IMR-90 (cell line): ENCODE measurements around the gene DYNLT2B. TPM values are rescaled to one million over a fixed set of nuclear protein-coding genes. Genes with fewer than 3 reads are reported as not detected.

ENCODE experiments used
- ATAC-seq: fragments of 200-7000 bp; cut with Tn5 transposase; 2 replicates; pipeline ENCODE4 v1.9.1; 2020; ENCODE audit warnings: low read depth, mild to moderate bottlenecking, moderate library complexity
- BruUV-seq: library from RNA; stranded (reverse); fragments of 400-500 nt; replicated peaks from 2 replicates; lab custom pipeline; 2021; lab: Mats Ljungman, UMichigan
- CTCF ChIA-PET: fragments of 300-600 bp; formaldehyde crosslinking; extraction: SDS; loops from one replicate; lab custom pipeline; 2021; ENCODE audit warnings: antibody characterized with exemption; lab: Yijun Ruan, JAX
- POLR2A ChIA-PET: fragments of 300-600 bp; sonication (Branson Sonifier 250); formaldehyde crosslinking; loops from one replicate; lab custom pipeline; 2022; ENCODE audit warnings: antibody characterized with exemption; ENCODE audit not compliant: unreplicated experiment; lab: Charles Lee
- DNase-seq: peaks from one replicate; pipeline ENCODE4 v3.0.0; 2013
- H2AFZ ChIP-seq: replicated peaks from 2 replicates; pipeline ENCODE3; 2013; ENCODE audit warnings: low read length, mild to moderate bottlenecking; ENCODE audit not compliant: poor library complexity
- H2AK5ac ChIP-seq: 2 replicates; pipeline ENCODE4 v1.6.1; 2013; ENCODE audit warnings: low read depth, low read length, inconsistent platforms
- H2AK9ac ChIP-seq: replicated peaks from 2 replicates; pipeline ENCODE3; 2013; ENCODE audit warnings: mild to moderate bottlenecking, low read depth, low read length, moderate library complexity; ENCODE audit not compliant: poor library complexity
- H2BK120ac ChIP-seq: 2 replicates; pipeline ENCODE4 v1.6.1; 2013; ENCODE audit warnings: low read depth, low read length, inconsistent platforms
- H2BK15ac ChIP-seq: 3 replicates; pipeline ENCODE4 v1.6.1; 2013; ENCODE audit warnings: low read depth, low read length, inconsistent platforms
- H2BK20ac ChIP-seq: 2 replicates; pipeline ENCODE4 v1.6.1; 2013; ENCODE audit warnings: low read depth, mild to moderate bottlenecking, inconsistent platforms, low read length, moderate library complexity
- H2BK5ac ChIP-seq: 2 replicates; pipeline ENCODE4 v1.6.1; 2013; ENCODE audit warnings: mild to moderate bottlenecking, low read depth, low read length, inconsistent platforms; ENCODE audit not compliant: poor library complexity, severe bottlenecking
- H3K14ac ChIP-seq: replicated peaks from 2 replicates; pipeline ENCODE4 v1.6.1; 2013; ENCODE audit warnings: low read depth, low read length, inconsistent platforms
- H3K18ac ChIP-seq: 2 replicates; pipeline ENCODE4 v1.6.1; 2013; ENCODE audit warnings: low read depth, low read length, control low read depth
- H3K23ac ChIP-seq: 2 replicates; pipeline ENCODE4 v1.6.1; 2013; ENCODE audit warnings: low read depth, low read length, inconsistent platforms
- H3K27ac ChIP-seq: 2 replicates; pipeline ENCODE4 v1.5.1; 2013; ENCODE audit warnings: mild to moderate bottlenecking, control low read depth, low read length; ENCODE audit not compliant: insufficient read depth
- H3K27me3 ChIP-seq: 2 replicates; pipeline ENCODE4 v1.6.1; 2013; ENCODE audit warnings: low read length; ENCODE audit not compliant: control insufficient read depth, insufficient read depth
- H3K36me3 ChIP-seq: 2 replicates; pipeline ENCODE4 v1.6.1; 2013; ENCODE audit warnings: low read length, mixed read lengths; ENCODE audit not compliant: control insufficient read depth, insufficient read depth
- H3K4ac ChIP-seq: 2 replicates; pipeline ENCODE4 v1.6.1; 2013; ENCODE audit warnings: low read depth, low read length, inconsistent platforms
- H3K4me1 ChIP-seq: 2 replicates; pipeline ENCODE4 v1.6.1; 2013; ENCODE audit warnings: low read length, mixed read lengths; ENCODE audit not compliant: control insufficient read depth, insufficient read depth
- H3K4me2 ChIP-seq: 2 replicates; pipeline ENCODE4 v1.6.1; 2013; ENCODE audit warnings: low read depth, mild to moderate bottlenecking, control low read depth, low read length, moderate library complexity
- H3K4me3 ChIP-seq: 2 replicates; pipeline ENCODE4 v1.5.1; 2013; ENCODE audit warnings: low read depth, mild to moderate bottlenecking, control low read depth, low read length, moderate library complexity; ENCODE audit not compliant: insufficient read depth
- H3K56ac ChIP-seq: 2 replicates; pipeline ENCODE4 v1.6.1; 2013; ENCODE audit warnings: low read length, inconsistent platforms; ENCODE audit not compliant: insufficient read depth; ENCODE audit errors: extremely low read depth
- H3K79me1 ChIP-seq, 2 experiments: 2 replicates each; pipeline ENCODE4 v1.6.1; 2013; ENCODE audit warnings: low read length in 2 of 2, inconsistent platforms in 1 of 2, low read depth in 1 of 2
- H3K9ac ChIP-seq: 2 replicates; pipeline ENCODE4 v1.6.1; 2013; ENCODE audit warnings: low read depth, low read length, control low read depth
- H3K9me1 ChIP-seq: 2 replicates; pipeline ENCODE4 v1.6.1; 2013; ENCODE audit warnings: low read length, inconsistent platforms; ENCODE audit not compliant: insufficient read depth
- H3K9me3 ChIP-seq: 2 replicates; pipeline ENCODE4 v1.6.1; 2013; ENCODE audit warnings: low read length; ENCODE audit not compliant: control insufficient read depth, insufficient read depth
- H4K20me1 ChIP-seq: 2 replicates; pipeline ENCODE4 v1.6.1; 2013; ENCODE audit warnings: low read length, inconsistent platforms; ENCODE audit not compliant: insufficient read depth
- H4K5ac ChIP-seq: 2 replicates; pipeline ENCODE4 v1.6.1; 2013; ENCODE audit warnings: mild to moderate bottlenecking, low read depth, low read length, control low read depth
- H4K8ac ChIP-seq, 2 experiments: 2 replicates each; pipeline ENCODE4 v1.6.1; 2013; ENCODE audit warnings: low read depth in 2 of 2, low read length in 2 of 2, control low read depth in 1 of 2, inconsistent platforms in 1 of 2
- H4K91ac ChIP-seq: 2 replicates; pipeline ENCODE4 v1.6.1; 2013; ENCODE audit warnings: low read depth, low read length, inconsistent platforms; ENCODE audit not compliant: insufficient read depth
- BHLHE40 ChIP-seq: fragments of 150-350 bp; IDR thresholded peaks from 2 replicates; pipeline ENCODE4 v1.6.1; 2016; ENCODE audit warnings: mild to moderate bottlenecking, low read depth, low read length
- CEBPB ChIP-seq: IDR thresholded peaks from 2 replicates; pipeline ENCODE4 v1.6.1; 2012; ENCODE audit warnings: low read depth, low read length, improper control_type of control experiment
- CHD1 ChIP-seq: IDR thresholded peaks from 2 replicates; pipeline ENCODE4 v1.6.1; 2012; ENCODE audit warnings: low read depth, low read length, improper control_type of control experiment
- FOS ChIP-seq: fragments of 150-350 bp; IDR thresholded peaks from 2 replicates; pipeline ENCODE4 v1.6.1; 2016; ENCODE audit warnings: low read depth, low read length
- MAFK ChIP-seq: IDR thresholded peaks from 2 replicates; pipeline ENCODE4 v1.6.1; 2012; ENCODE audit warnings: low read depth, low read length, improper control_type of control experiment
- MAZ ChIP-seq: IDR thresholded peaks from 2 replicates; pipeline ENCODE4 v1.6.1; 2012; ENCODE audit warnings: low read depth, mild to moderate bottlenecking, low read length, improper control_type of control experiment, moderate library complexity, borderline replicate concordance
- MXI1 ChIP-seq: IDR thresholded peaks from 2 replicates; pipeline ENCODE4 v1.6.1; 2012; ENCODE audit warnings: low read depth, mild to moderate bottlenecking, low read length, moderate library complexity, borderline replicate concordance
- NFE2L2 ChIP-seq: fragments of 150-350 bp; IDR thresholded peaks from 2 replicates; pipeline ENCODE4 v1.6.1; 2016; ENCODE audit warnings: low read depth, mild to moderate bottlenecking, low read length
- POLR2A ChIP-seq: IDR thresholded peaks from 2 replicates; pipeline ENCODE4 v1.6.1; 2012; ENCODE audit warnings: mild to moderate bottlenecking, low read depth, low read length
- RAD21 ChIP-seq: IDR thresholded peaks from 2 replicates; pipeline ENCODE4 v1.6.1; 2012; ENCODE audit warnings: low read length, improper control_type of control experiment
- RFX5 ChIP-seq: IDR thresholded peaks from 2 replicates; pipeline ENCODE4 v1.8.0; 2012; ENCODE audit warnings: low read depth, mild to moderate bottlenecking, low read length, moderate library complexity
- USF2 ChIP-seq: fragments of 150-350 bp; IDR thresholded peaks from 2 replicates; pipeline ENCODE4 v1.6.1; 2017; ENCODE audit warnings: mild to moderate bottlenecking, antibody characterized with exemption, low read length, low read depth
- WGBS, 2 experiments: methylation state at CpG; one replicate each; pipeline versions ENCODE4 v1.1.5 to v1.1.7; 2013; ENCODE audit warnings: missing lambda C conversion rate in 2 of 2; ENCODE audit not compliant: insufficient read length in 1 of 2; ENCODE audit errors: extremely low coverage in 2 of 2; 5-methylcytosine and 5-hydroxymethylcytosine counted together
- dilution Hi-C: fragments of 300-500 bp; cut with HindIII; formaldehyde crosslinking; loops from one replicate; pipeline ENCODE4 v1.14.3; 2018; ENCODE audit warnings: low sequenced_read_pairs; ENCODE audit not compliant: unreplicated experiment
- in situ Hi-C: fragments of 300-500 bp; cut with MboI; formaldehyde crosslinking; loops from 3 replicates; pipeline ENCODE4 v1.14.3; 2019; ENCODE audit warnings: low sequenced_read_pairs, inconsistent platforms, mixed read lengths
- intact Hi-C: fragments of 100-400 bp; cut with micrococcal nuclease; formaldehyde crosslinking; loops from 2 replicates; pipeline ENCODE4 v1.10.0; 2022
- polyA plus RNA-seq, 3 experiments: library from polyadenylated mRNA; depleted of rRNA; stranded (reverse); fragments of >200 nt; gene quantifications; 2 replicates each; pipeline ENCODE4 v1.2.3, GENCODE V29; 2012; ENCODE audit warnings: low replicate concordance in 1 of 3
- total RNA-seq: library from RNA; depleted of rRNA; stranded (reverse); fragments of >200 nt; gene quantifications from 2 replicates; pipeline ENCODE4 v1.2.3, GENCODE V29; 2012

Gene DYNLT2B
- total and polyA plus RNA-seq, 2 of the 4 experiments (the other 2 are of a cell fraction): 2.2 to 6.0 TPM

- H4K20me1 ChIP-seq: no peaks in the 10 kb centered on the region
- no peak overlapping the region for H3K18ac ChIP-seq
- H2BK5ac ChIP-seq: no peak overlapping the region
- DNase-seq: no peak
- BruUV-seq: no TSS peak
- H3K56ac ChIP-seq: no peak overlapping the region
- no peak overlapping the region for H3K23ac ChIP-seq
- ChIA-PET CTCF (no interaction called here), POLR2A (no interaction called here)
- no peaks in the 10 kb centered on the region for H3K4me1 ChIP-seq
- no peak overlapping the region for H4K5ac ChIP-seq
- peaks cover 3% of the 10 kb centered on the region for H3K9me1 ChIP-seq
- no peak overlapping the region for H3K14ac ChIP-seq
- no peak overlapping the region for H3K9ac ChIP-seq
- no peaks in the 10 kb centered on the region for H3K79me1 ChIP-seq
- H2BK15ac ChIP-seq: no peak overlapping the region
- in situ Hi-C loops: no loop called here
- peak overlapping the region; percentile 16; the same call in 1 of the 2 replicates for H2BK120ac ChIP-seq
- no peak overlapping the region for H4K8ac ChIP-seq
- dilution Hi-C loops: no loop called here
- no peaks in the 10 kb centered on the region for H3K36me3 ChIP-seq
- no peak overlapping the region for H2AK9ac ChIP-seq
- H3K9me3 ChIP-seq: no peaks in the 10 kb centered on the region
- peak overlapping the region; percentile 1; the same call in 1 of the 2 replicates for H2AK5ac ChIP-seq
- H3K4ac ChIP-seq: no peak overlapping the region
- intact Hi-C loops: no loop called here
- H3K4me3 ChIP-seq: no peak overlapping the region
- H4K91ac ChIP-seq: no peak overlapping the region
- no peak overlapping the region for H2BK20ac ChIP-seq
- H3K27ac ChIP-seq: no peak overlapping the region
- no peak overlapping the region for H2AFZ ChIP-seq
- WGBS, 2 experiments: no CpG with 5 or more reads among the region's 6 CpGs
- H3K27me3 ChIP-seq: no peaks in the 10 kb centered on the region
- no peak overlapping the region for H3K4me2 ChIP-seq
- no peak for ATAC-seq
- TF ChIP-seq RAD21: no peak
- no peak for TF ChIP-seq BHLHE40
- no peak for TF ChIP-seq CEBPB
- TF ChIP-seq USF2: no peak
- TF ChIP-seq MAFK: no peak
- no peak for TF ChIP-seq NFE2L2
- TF ChIP-seq CHD1: no peak
- TF ChIP-seq MAZ: no peak
- no peak for TF ChIP-seq FOS
- no peak for TF ChIP-seq MXI1
- TF ChIP-seq POLR2A: no peak
- no peak for TF ChIP-seq RFX5
Observed at GRCh38 chr3:196339044-196339443, 21.0 kb upstream of the DYNLT2B start.
